Left lung (tissue), 10 donors: ENCODE results near the gene TNFRSF1A. TPM values are rescaled to one million over a fixed set of nuclear protein-coding genes. Genes with fewer than 3 reads are reported as not detected.
A peak's percentile ranks its signal among the peaks of the same experiment; 100 is the strongest.

Source experiments
- ATAC-seq: fragments of 200-7000 bp; cut with Tn5 transposase; one replicate; pipeline ENCODE4 v1.9.1; 2020; ENCODE audit warnings: moderate library complexity
- DNase-seq, 4 donors: peaks; one replicate each; pipeline ENCODE4 v3.0.0-alpha.2; 2013 to 2020
- H3K27ac ChIP-seq, 2 donors: fragments of 200-600 bp; sonication (generic) in 1 of 2; one replicate each; pipeline versions ENCODE4 v1.5.0 to v1.8.0; 2020 to 2021
- H3K27me3 ChIP-seq, 2 donors: fragments of 200-600 bp; sonication (generic) in 1 of 2; one replicate each; pipeline versions ENCODE4 v1.5.0 to v1.8.0; 2020 to 2021
- H3K36me3 ChIP-seq, 2 donors: fragments of 200-600 bp; sonication (generic) in 1 of 2; one replicate each; pipeline versions ENCODE4 v1.5.0 to v1.8.0; 2020 to 2021
- H3K4me1 ChIP-seq, 2 donors: fragments of 200-600 bp; one replicate each; pipeline ENCODE4 v1.8.0; 2021
- H3K4me3 ChIP-seq, 2 donors: fragments of 200-600 bp; sonication (generic) in 1 of 2; one replicate each; pipeline versions ENCODE4 v1.5.0 to v1.8.0; 2020 to 2021; ENCODE audit warnings: mild to moderate bottlenecking in 1 of 2
- H3K9me3 ChIP-seq, 2 donors: fragments of 200-600 bp; sonication (generic) in 1 of 2; one replicate each; pipeline versions ENCODE4 v1.5.0 to v1.8.0; 2020 to 2021
- CTCF ChIP-seq, 2 donors: fragments of 200-600 bp; sonication (generic) in 1 of 2; IDR thresholded peaks; one replicate each; pipeline versions ENCODE4 v1.5.0 to v1.8.0; 2021; ENCODE audit warnings: antibody characterized with exemption in 2 of 2
- intact Hi-C, 2 donors: fragments of 100-400 bp; cut with DNase I; formaldehyde crosslinking; loops; one replicate each; pipeline versions ENCODE4 v1.11.2 to v1.14.2; 2022
- polyA plus RNA-seq, 6 donors: library from polyadenylated mRNA; unstranded; fragments of 120-200 nt; gene quantifications; one replicate each; pipeline ENCODE4 v1.2.1, GENCODE V29; 2013; ENCODE audit not compliant: insufficient read length in 6 of 6
- total RNA-seq, 2 donors: library from RNA; stranded (reverse); fragmentation: NEBNext Ultra II Directional; extraction: Animal tissue kit (Norgen Biotek cat#: 25700); gene quantifications; one replicate each; pipeline ENCODE4 v1.2.1, GENCODE V29; 2021
- donor health status: DM: no; HTN: yes; CAD: no.
- donor health status: DM: no; HTN: no; CAD: no.

The TNFRSF1A gene
- total and polyA plus RNA-seq, 8 donors: 110 to 211 (median 128) TPM

DNA sequence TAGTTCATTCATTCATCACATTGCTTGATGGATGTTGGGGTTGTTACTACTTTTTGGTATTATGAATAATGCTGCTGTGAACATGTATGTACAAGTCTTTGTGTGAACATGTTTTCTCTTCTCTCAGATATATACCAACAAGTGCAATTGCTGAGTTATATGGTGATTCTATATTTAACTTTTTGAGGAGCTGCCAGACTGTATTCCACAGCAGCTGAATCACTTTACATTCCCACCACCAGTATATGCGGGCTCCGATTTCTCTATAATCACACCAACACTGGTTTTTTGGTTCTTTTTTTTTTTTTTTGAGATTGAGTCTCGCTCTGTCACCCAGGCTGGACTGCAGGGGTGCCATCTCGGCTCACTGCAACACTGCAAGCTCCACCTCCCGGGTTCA, 53.6 kb downstream of the TNFRSF1A start:
- DNase-seq: no peak
- Histone ChIP-seq H3K27ac (no peak overlapping the region), H3K4me1 (peaks cover 2 to 10% of the 10 kb centered on the region in 2 donors), H3K27me3 (no peaks in the 10 kb centered on the region), H3K36me3 (no peaks in the 10 kb centered on the region), H3K4me3 (no peak overlapping the region), H3K9me3 (no peaks in the 10 kb centered on the region)
- ATAC-seq: no peak
- intact Hi-C loops: loop anchor here (5.0 to 10.0 kb wide), 2 partner anchors 221 to 303 kb away; no protein-coding TSS in a partner anchor
- TF ChIP-seq CTCF (IDR thresholded peaks at IDR 0.05): no peak

- H3K4me1 ChIP-seq: peaks cover 2 to 14% of the 10 kb centered on the region in 2 donors
- H3K27me3 ChIP-seq: no peaks in the 10 kb centered on the region
- H3K4me3 ChIP-seq: no peak overlapping the region
- DNase-seq: no peak
- TF ChIP-seq CTCF (IDR thresholded peaks at IDR 0.05): no peak
- no peaks in the 10 kb centered on the region for H3K9me3 ChIP-seq
- no peak for ATAC-seq
- intact Hi-C loops: loop anchor here (5.0 to 10.0 kb wide), 2 partner anchors 218 to 301 kb away; no protein-coding TSS in a partner anchor
- no peak overlapping the region for H3K27ac ChIP-seq
- no peaks in the 10 kb centered on the region for H3K36me3 ChIP-seq
These were observed 56.2 kb downstream of the TNFRSF1A start for GRCh38 chr12:6285532-6286306.

- Histone ChIP-seq H3K27ac (no peak overlapping the region), H3K9me3 (no peaks in the 10 kb centered on the region), H3K4me1 (peaks cover 6 to 19% of the 10 kb centered on the region in 2 donors), H3K27me3 (no peaks in the 10 kb centered on the region), H3K36me3 (no peaks in the 10 kb centered on the region), H3K4me3 (no peak overlapping the region)
- peak; percentile 87 for ATAC-seq
- peak; percentile 92 to 95 for TF ChIP-seq CTCF (IDR thresholded peaks at IDR 0.05)
- intact Hi-C loops: loop anchor here (5.0 to 10.0 kb wide), 2 partner anchors 218 to 300 kb away; no protein-coding TSS in a partner anchor
- peak in 2 of 4 donors; percentile 67 to 85 for DNase-seq
These were observed 56.8 kb downstream of the TNFRSF1A start for GRCh38 chr12:6285063-6285477.

- peaks cover 14 to 27% of the 10 kb centered on the region in 2 donors for H3K4me1 ChIP-seq
- no peak overlapping the region for H3K27ac ChIP-seq
- no peak overlapping the region for H3K4me3 ChIP-seq
- intact Hi-C loops: loop anchor here in 1 of 2 donors (5.0 to 10.0 kb wide), 2 partner anchors 222 to 299 kb away; no protein-coding TSS in a partner anchor
- no peak for DNase-seq
- no peak for TF ChIP-seq CTCF (IDR thresholded peaks at IDR 0.05)
- no peaks in the 10 kb centered on the region for H3K27me3 ChIP-seq
- ATAC-seq: no peak
- H3K36me3 ChIP-seq: no peaks in the 10 kb centered on the region
- no peaks in the 10 kb centered on the region for H3K9me3 ChIP-seq
These were observed 57.6 kb downstream of the TNFRSF1A start for GRCh38 chr12:6284273-6284672.

DNA sequence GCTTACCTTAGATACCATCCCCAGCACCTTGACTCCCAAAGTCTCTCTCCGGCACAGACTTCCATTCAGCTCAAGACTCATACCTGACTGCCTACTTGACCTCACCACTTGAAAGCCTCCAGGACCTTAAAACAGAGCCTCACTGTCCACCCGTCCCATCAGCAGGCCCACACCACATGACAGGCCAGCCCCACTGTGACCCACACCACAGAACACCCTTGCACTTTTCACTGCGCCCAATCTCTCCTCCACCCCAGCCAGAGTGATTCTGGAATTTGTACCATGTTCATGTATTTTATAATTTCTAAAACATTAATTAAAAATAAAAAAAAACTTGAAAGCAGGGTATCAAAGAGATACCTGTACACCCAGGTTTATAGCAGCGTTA, 59.4 kb downstream of the TNFRSF1A start:
- H3K9me3 ChIP-seq: no peaks in the 10 kb centered on the region
- H3K36me3 ChIP-seq: no peaks in the 10 kb centered on the region
- ATAC-seq (no peak), DNase-seq (peak in 1 of 4 donors; percentile 17)
- no peak overlapping the region for H3K4me3 ChIP-seq
- H3K27ac ChIP-seq: no peak overlapping the region
- peaks cover 0 to 5% of the 10 kb centered on the region in 2 donors for H3K27me3 ChIP-seq
- peaks cover 25 to 44% of the 10 kb centered on the region in 2 donors for H3K4me1 ChIP-seq
- TF ChIP-seq CTCF (IDR thresholded peaks at IDR 0.05): no peak
- intact Hi-C loops: loop anchor here in 1 of 2 donors (5.0 to 10.0 kb wide), 2 partner anchors 220 to 298 kb away; no protein-coding TSS in a partner anchor
